GM12878 (cell line): ENCODE data around the gene CFHR2. TPM values are rescaled to one million over a fixed set of nuclear protein-coding genes. Genes with fewer than 3 reads are reported as not detected.
"Not testable (repeated sequence)": the region's sequence is repeated elsewhere in the genome, so short reads cannot be mapped to it uniquely, and the experiment has no call there.

Experiments
- ATAC-seq: fragments of 200-7000 bp; cut with Tn5 transposase; 3 replicates; pipeline ENCODE4 v1.9.1; 2020; ENCODE audit warnings: mild to moderate bottlenecking, moderate library complexity
- BruUV-seq: library from RNA; stranded (reverse); fragments of 400-500 nt; replicated peaks from 2 replicates; lab custom pipeline; 2021; lab: Mats Ljungman, UMichigan
- CTCF ChIA-PET: fragments of 300-600 bp; sonication (Branson Sonifier 250); formaldehyde crosslinking; extraction: SDS; loops from one replicate; lab custom pipeline; 2021; ENCODE audit warnings: inconsistent platforms; lab: Yijun Ruan, JAX
- POLR2A ChIA-PET: fragments of 350-600 bp; formaldehyde crosslinking; extraction: SDS; loops from one replicate; lab custom pipeline; 2021; ENCODE audit warnings: inconsistent platforms; lab: Charles Lee
- RAD21 ChIA-PET: fragments of 300-600 bp; sonication (Branson Sonifier 250); formaldehyde crosslinking; loops from one replicate; lab custom pipeline; 2023; ENCODE audit warnings: antibody characterized with exemption; ENCODE audit not compliant: unreplicated experiment; lab: Charles Lee
- SMC1A ChIA-PET: fragments of 300-600 bp; sonication (Branson Sonifier 250); formaldehyde crosslinking; loops from one replicate; lab custom pipeline; 2023; ENCODE audit not compliant: unreplicated experiment, uncharacterized antibody; lab: Charles Lee
- DNase-seq: peaks from one replicate; pipeline ENCODE4 v3.0.0-alpha.2; 2011; ENCODE audit warnings: low read depth, low spot score
- FAIRE-seq: peaks from 3 replicates; lab custom pipeline; 2011; peaks lifted over from hg19 to GRCh38; lab: Jason Lieb, UNC
- H2AFZ ChIP-seq: 2 replicates; pipeline ENCODE4 v1.6.0; 2011; ENCODE audit warnings: low read depth, low read length, control low read depth; ENCODE audit not compliant: control insufficient read depth
- H3K27ac ChIP-seq: 2 replicates; pipeline ENCODE4 v1.5.1; 2011; ENCODE audit warnings: control low read depth; ENCODE audit not compliant: control insufficient read depth, insufficient read depth
- H3K27me3 ChIP-seq, 2 experiments: replicated peaks in 1 of 2; 2 replicates each; pipeline versions ENCODE4 v1.6.0 to v1.6.1; 2011; ENCODE audit warnings: low read length in 1 of 2; ENCODE audit not compliant: control insufficient read depth in 2 of 2, insufficient read depth in 2 of 2
- H3K36me3 ChIP-seq, 2 experiments: 2 replicates each; pipeline ENCODE4 v1.5.1; 2011; ENCODE audit warnings: low read length in 1 of 2; ENCODE audit not compliant: control insufficient read depth in 2 of 2, insufficient read depth in 2 of 2
- H3K4me1 ChIP-seq: 2 replicates; pipeline ENCODE4 v1.6.1; 2011; ENCODE audit warnings: mild to moderate bottlenecking, low read length, moderate library complexity, mixed read lengths; ENCODE audit not compliant: control insufficient read depth, insufficient read depth
- H3K4me2 ChIP-seq: 2 replicates; pipeline ENCODE4 v1.6.0; 2011; ENCODE audit warnings: control low read depth; ENCODE audit not compliant: control insufficient read depth, insufficient read depth
- H3K4me3 ChIP-seq: fragments of 200-600 bp; sonication (generic); 2 replicates; pipeline ENCODE4 v1.5.1; 2016
- H3K79me2 ChIP-seq: 2 replicates; pipeline ENCODE4 v1.6.0; 2011; ENCODE audit warnings: low read length; ENCODE audit not compliant: control insufficient read depth, insufficient read depth
- H3K9ac ChIP-seq: 2 replicates; pipeline ENCODE4 v1.8.0; 2011; ENCODE audit warnings: low read length, control low read depth, mixed read lengths; ENCODE audit not compliant: control insufficient read depth, insufficient read depth
- H3K9me3 ChIP-seq: replicated peaks from 3 replicates; pipeline ENCODE4 v1.5.1; 2011; ENCODE audit warnings: mild to moderate bottlenecking, low read length; ENCODE audit not compliant: control insufficient read depth, insufficient read depth
- H4K20me1 ChIP-seq: 2 replicates; pipeline ENCODE4 v1.6.0; 2011; ENCODE audit not compliant: control insufficient read depth, insufficient read depth
- ATF7 ChIP-seq: fragments of 450-650 bp; IDR thresholded peaks from 2 replicates; pipeline ENCODE4 v1.6.1; 2016; ENCODE audit warnings: low read depth, mild to moderate bottlenecking
- BACH1 ChIP-seq: fragments of 450-650 bp; IDR thresholded peaks from 2 replicates; pipeline ENCODE4 v1.6.1; 2017; ENCODE audit warnings: mild to moderate bottlenecking, borderline replicate concordance
- CBFB ChIP-seq: IDR thresholded peaks from 2 replicates; pipeline ENCODE4 v1.6.1; 2016; ENCODE audit warnings: antibody characterized with exemption, low read depth
- CHD2 ChIP-seq: IDR thresholded peaks from 2 replicates; pipeline ENCODE4 v1.6.1; 2011; ENCODE audit warnings: low read depth, low read length, improper control_type of control experiment, borderline replicate concordance
- DPF2 ChIP-seq: fragments of 450-650 bp; IDR thresholded peaks from 2 replicates; pipeline ENCODE4 v1.6.1; 2017; ENCODE audit warnings: mild to moderate bottlenecking
- EZH2 ChIP-seq: IDR thresholded peaks from 2 replicates; pipeline ENCODE4 v1.6.1; 2012; ENCODE audit warnings: low read depth, mild to moderate bottlenecking, control low read depth, inconsistent platforms, low read length, borderline replicate concordance; ENCODE audit not compliant: control insufficient read depth
- JUNB ChIP-seq: IDR thresholded peaks from 2 replicates; pipeline ENCODE4 v1.6.1; 2016; ENCODE audit warnings: antibody characterized with exemption, mild to moderate bottlenecking
- KDM1A ChIP-seq: fragments of 200-600 bp; sonication (generic); IDR thresholded peaks from 2 replicates; pipeline ENCODE4 v1.6.1; 2016; ENCODE audit warnings: borderline replicate concordance
- MYC ChIP-seq: IDR thresholded peaks from 2 replicates; pipeline ENCODE4 v1.6.1; 2011; ENCODE audit warnings: mild to moderate bottlenecking, low read length, moderate library complexity, inconsistent platforms; ENCODE audit not compliant: insufficient read depth, insufficient replicate concordance, insufficient read length, severe bottlenecking
- NR2F1 ChIP-seq: fragments of 450-650 bp; conservative IDR thresholded peaks from 2 replicates; pipeline ENCODE4 v1.6.1; 2017; ENCODE audit warnings: mild to moderate bottlenecking
- SIN3A ChIP-seq: IDR thresholded peaks from 2 replicates; pipeline ENCODE4 v1.6.1; 2012; ENCODE audit warnings: low read depth, low read length, improper control_type of control experiment
- SPI1 ChIP-seq: IDR thresholded peaks from 2 replicates; pipeline ENCODE4 v1.6.1; 2011; ENCODE audit warnings: low read depth, mild to moderate bottlenecking, low read length, moderate library complexity, borderline replicate concordance; ENCODE audit not compliant: insufficient read depth
- STAT1 ChIP-seq: fragments of 450-650 bp; conservative IDR thresholded peaks from 2 replicates; pipeline ENCODE4 v1.6.1; 2014; ENCODE audit warnings: antibody characterized with exemption, mild to moderate bottlenecking
- YY1 ChIP-seq: IDR thresholded peaks from 2 replicates; pipeline ENCODE4 v1.6.1; 2011; ENCODE audit warnings: low read depth, mild to moderate bottlenecking, low read length
- ZNF207 ChIP-seq: fragments of 450-650 bp; IDR thresholded peaks from 2 replicates; pipeline ENCODE4 v1.6.1; 2014; ENCODE audit warnings: antibody characterized with exemption, mild to moderate bottlenecking, borderline replicate concordance
- ZNF24 ChIP-seq: fragments of 450-650 bp; IDR thresholded peaks from 2 replicates; pipeline ENCODE4 v1.6.1; 2017; ENCODE audit warnings: antibody characterized with exemption, mild to moderate bottlenecking
- ZSCAN29 ChIP-seq: fragments of 450-650 bp; IDR thresholded peaks from 2 replicates; pipeline ENCODE4 v1.6.1; 2017; ENCODE audit warnings: mild to moderate bottlenecking, moderate library complexity
- WGBS: methylation state at CpG from one replicate; pipeline ENCODE4 v1.1.6; 2016; ENCODE audit warnings: low lambda C conversion rate; ENCODE audit not compliant: insufficient replicate concordance, insufficient coverage; ENCODE audit errors: missing lambda C conversion rate; 5-methylcytosine and 5-hydroxymethylcytosine counted together
- in situ Hi-C: fragments of 300-500 bp; cut with MboI; formaldehyde crosslinking; loops from 9 replicates; pipeline ENCODE4 v1.14.3; 2018; ENCODE audit warnings: mixed read lengths
- intact Hi-C: fragments of 100-400 bp; cut with micrococcal nuclease; formaldehyde crosslinking; loops from one replicate; pipeline ENCODE4 v1.14.2; 2022; ENCODE audit not compliant: unreplicated experiment
- polyA plus RNA-seq, 11 experiments: library from polyadenylated mRNA; depleted of rRNA in 4 of 11; unstranded in 6 of 11; stranded (reverse) in 5 of 11; fragments of >200 nt; fragmentation: Nextera tagmentation in 4 of 11; fragmentation: Illumina TruSeq in 1 of 11; extraction: Ambion mirVana in 4 of 11; extraction: Trizol in 1 of 11; gene quantifications; 1 replicate in 1 of 11; 2 replicates in 10 of 11; pipeline versions ENCODE4 v1.2.1 to v1.2.3, GENCODE V29; 2011 to 2016; ENCODE audit warnings: inconsistent platforms in 2 of 11, missing spikeins in 2 of 11, low read depth in 1 of 11
- total RNA-seq, 4 experiments: library from RNA; depleted of rRNA in 3 of 4; stranded (reverse); fragments of >200 nt in 3 of 4; fragmentation: Illumina TruSeq in 1 of 4; extraction: Trizol in 1 of 4; gene quantifications; 2 replicates each; pipeline versions ENCODE4 v1.2.1 to v1.2.3, GENCODE V29; 2013 to 2021
- TF ChIP-seq, protein P1 (sequence below): IDR thresholded peaks from 2 replicates; pipeline ENCODE4 v1.6.1; 2011; ENCODE audit warnings: borderline replicate concordance, low read depth, mild to moderate bottlenecking, moderate library complexity, mixed read lengths, low read length; ENCODE audit not compliant: insufficient read depth; ENCODE audit errors: extremely low read length

CFHR2 gene
- total and polyA plus RNA-seq, 10 of the 15 experiments (the other 5 are each of a cell fraction or from before 2014, with no cell fraction given), result not detected

DNA sequence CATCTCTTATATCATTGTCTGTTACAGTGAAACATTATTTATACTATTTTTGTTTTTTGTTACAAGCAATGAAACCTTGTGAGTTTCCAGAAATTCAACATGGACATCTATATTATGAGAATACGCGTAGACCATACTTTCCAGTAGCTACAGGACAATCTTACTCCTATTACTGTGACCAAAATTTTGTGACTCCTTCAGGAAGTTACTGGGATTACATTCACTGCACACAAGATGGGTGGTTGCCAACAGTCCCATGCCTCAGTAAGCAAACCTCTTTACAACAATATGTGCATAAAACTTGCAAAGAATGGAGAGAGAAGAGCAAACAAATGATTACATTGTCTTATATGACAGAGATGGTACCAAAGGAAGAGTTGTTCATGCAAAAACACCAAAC is 33.3 kb upstream of the CFHR2 start:
- Histone ChIP-seq H3K9me3 (no peaks in the 10 kb centered on the region), H3K4me3 (no peak overlapping the region), H3K4me2 (no peak overlapping the region), H3K4me1 (no peaks in the 10 kb centered on the region), H3K27me3 (no peaks in the 10 kb centered on the region), H3K27ac (no peak overlapping the region), H4K20me1 (no peaks in the 10 kb centered on the region), H3K9ac (no peak overlapping the region), H3K36me3 (no peaks in the 10 kb centered on the region), H2AFZ (no peak overlapping the region), H3K79me2 (no peaks in the 10 kb centered on the region)
- BruUV-seq, result no TSS peak
- FAIRE-seq (no peak), DNase-seq (no peak), ATAC-seq (no peak)
- ChIA-PET SMC1A (no interaction called here), CTCF (no interaction called here), POLR2A (no interaction called here), RAD21 (no interaction called here)
- intact Hi-C loops, result no loop called here
- WGBS, result 92% methylated on average over 2 of the region's 2 CpGs
- in situ Hi-C loops, result no loop called here
- no peak for TF ChIP-seq KDM1A
- no peak for TF ChIP-seq STAT1
- no peak for TF ChIP-seq ATF7
- no peak for TF ChIP-seq EZH2
- no peak for TF ChIP-seq YY1
- no peak for TF ChIP-seq ZNF24
- TF ChIP-seq NR2F1, result no peak
- no peak for TF ChIP-seq ZSCAN29
- TF ChIP-seq DPF2, result no peak
- no peak for TF ChIP-seq JUNB
- no peak for TF ChIP-seq CBFB
- no peak for TF ChIP-seq SPI1
- no peak for TF ChIP-seq SIN3A
- TF ChIP-seq, protein P1, sequence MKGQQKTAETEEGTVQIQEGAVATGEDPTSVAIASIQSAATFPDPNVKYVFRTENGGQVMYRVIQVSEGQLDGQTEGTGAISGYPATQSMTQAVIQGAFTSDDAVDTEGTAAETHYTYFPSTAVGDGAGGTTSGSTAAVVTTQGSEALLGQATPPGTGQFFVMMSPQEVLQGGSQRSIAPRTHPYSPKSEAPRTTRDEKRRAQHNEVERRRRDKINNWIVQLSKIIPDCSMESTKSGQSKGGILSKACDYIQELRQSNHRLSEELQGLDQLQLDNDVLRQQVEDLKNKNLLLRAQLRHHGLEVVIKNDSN, result no peak
- no peak for TF ChIP-seq MYC
- no peak for TF ChIP-seq CHD2
- TF ChIP-seq BACH1, result no peak
- TF ChIP-seq ZNF207, result no peak

DNA sequence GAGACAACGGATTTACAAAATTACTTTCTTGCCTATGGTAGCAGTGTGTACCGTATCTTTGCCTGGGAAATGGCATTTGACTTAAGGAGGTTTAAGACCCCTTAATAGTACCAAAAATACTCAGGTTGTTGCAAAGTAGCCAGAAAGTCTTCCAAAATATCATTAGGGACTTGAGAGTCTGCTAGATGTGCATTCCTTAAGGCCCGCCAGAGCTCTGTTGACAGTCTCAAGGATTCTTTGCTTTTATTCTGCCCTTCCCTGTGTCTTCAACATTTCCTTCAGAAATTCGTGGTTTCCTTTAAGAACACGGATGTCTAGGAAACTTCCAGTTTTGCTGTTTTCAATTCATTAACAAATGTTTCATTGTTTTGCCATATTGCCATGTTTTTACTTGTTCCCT is 31.3 kb upstream of the CFHR2 start:
- ATAC-seq, H3K36me3 ChIP-seq, in situ Hi-C loops, H3K9me3 ChIP-seq, RAD21 ChIA-PET, H3K79me2 ChIP-seq, H3K27ac ChIP-seq, FAIRE-seq, H4K20me1 ChIP-seq, intact Hi-C loops, H3K27me3 ChIP-seq, H2AFZ ChIP-seq, H3K4me2 ChIP-seq, SMC1A ChIA-PET, H3K4me3 ChIP-seq, H3K9ac ChIP-seq, CTCF ChIA-PET, POLR2A ChIA-PET, DNase-seq, H3K4me1 ChIP-seq, BruUV-seq: not testable (repeated sequence)
- 27% methylated on average over 5 of the region's 5 CpGs for WGBS
